GM12892 (cell line): ENCODE measurements around the gene DIP2B.

Source experiments
- DNase-seq: peaks from one replicate; pipeline ENCODE4 v3.0.0; 2011; ENCODE audit not compliant: insufficient read length
- FAIRE-seq: peaks from 2 replicates; lab custom pipeline; 2011; peaks lifted over from hg19 to GRCh38; lab: Jason Lieb, UNC
- POLR2A ChIP-seq: IDR thresholded peaks from 2 replicates; pipeline ENCODE4 v1.6.1; 2011; ENCODE audit warnings: low read depth, low read length, control low read depth
- POLR2AphosphoS5 ChIP-seq: IDR thresholded peaks from 2 replicates; pipeline ENCODE4 v1.6.1; 2011; ENCODE audit warnings: low read depth, low read length, control low read depth
- TAF1 ChIP-seq: IDR thresholded peaks from 2 replicates; pipeline ENCODE4 v1.6.1; 2011; ENCODE audit warnings: low read depth, mild to moderate bottlenecking, control low read depth, low read length, borderline replicate concordance

DIP2B gene

DNA sequence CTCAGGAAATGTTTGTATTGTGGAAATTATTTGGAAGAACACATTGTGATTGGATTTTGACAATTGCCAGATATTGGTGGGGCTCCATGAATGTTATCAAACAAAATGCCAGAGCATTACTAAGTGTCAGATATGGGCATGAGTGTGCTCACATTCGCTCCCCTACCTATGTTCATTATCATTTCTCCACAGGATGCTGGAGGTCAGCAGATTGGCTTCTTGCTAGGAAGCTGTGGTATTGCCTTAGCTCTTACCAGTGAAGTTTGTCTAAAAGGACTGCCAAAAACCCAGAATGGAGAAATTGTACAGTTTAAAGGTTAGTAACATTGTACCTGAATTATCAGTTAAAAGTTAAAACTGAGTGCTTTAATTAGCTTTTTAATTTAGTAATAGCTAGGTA is 180.9 kb downstream of the DIP2B start:
- no peak for FAIRE-seq
- DNase-seq, result no peak
- TF ChIP-seq POLR2A, result no peak
- TF ChIP-seq TAF1, result no peak
- TF ChIP-seq POLR2AphosphoS5, result no peak

DNA sequence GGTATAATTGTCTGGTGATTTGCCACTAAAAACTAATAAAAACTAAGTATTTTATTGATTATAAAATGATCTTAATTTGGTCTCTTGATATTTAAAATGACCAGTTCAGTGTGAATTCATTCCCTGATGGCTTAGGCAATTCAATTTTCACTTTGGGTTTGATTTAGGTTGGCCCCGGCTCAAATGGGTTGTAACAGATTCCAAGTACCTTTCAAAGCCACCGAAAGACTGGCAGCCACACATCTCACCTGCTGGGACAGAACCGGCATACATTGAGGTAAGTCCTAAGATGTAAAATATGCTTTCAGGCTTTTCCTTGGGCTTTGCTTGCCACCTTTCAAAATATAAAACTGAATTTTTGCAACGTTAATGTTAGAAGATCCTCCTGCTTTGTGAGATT is 181.6 kb downstream of the DIP2B start:
- FAIRE-seq (no peak), DNase-seq (no peak)
- TF ChIP-seq POLR2AphosphoS5 (no peak), TAF1 (no peak), POLR2A (no peak)

DNA sequence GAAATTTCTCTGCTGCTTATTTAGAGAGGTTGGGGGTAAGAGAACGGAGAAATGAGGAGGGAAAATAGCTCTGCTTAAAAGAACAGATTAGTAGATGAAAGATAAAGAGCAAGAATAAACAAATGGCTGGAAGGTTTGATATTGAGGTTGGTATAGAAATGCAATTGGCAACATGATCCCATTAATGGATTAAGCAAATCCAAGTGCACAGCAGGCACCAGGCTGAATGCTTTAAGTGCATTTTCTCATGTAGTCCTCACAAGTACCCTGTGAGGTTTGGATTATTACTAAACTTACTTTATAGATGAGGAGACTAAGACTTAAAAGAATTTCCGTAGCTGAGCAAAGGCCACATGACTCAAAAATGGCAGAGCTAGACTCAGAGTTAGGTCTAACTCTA is 182.2 kb downstream of the DIP2B start:
- FAIRE-seq (no peak), DNase-seq (no peak)
- TF ChIP-seq POLR2AphosphoS5 (no peak), POLR2A (no peak), TAF1 (no peak)

DNA sequence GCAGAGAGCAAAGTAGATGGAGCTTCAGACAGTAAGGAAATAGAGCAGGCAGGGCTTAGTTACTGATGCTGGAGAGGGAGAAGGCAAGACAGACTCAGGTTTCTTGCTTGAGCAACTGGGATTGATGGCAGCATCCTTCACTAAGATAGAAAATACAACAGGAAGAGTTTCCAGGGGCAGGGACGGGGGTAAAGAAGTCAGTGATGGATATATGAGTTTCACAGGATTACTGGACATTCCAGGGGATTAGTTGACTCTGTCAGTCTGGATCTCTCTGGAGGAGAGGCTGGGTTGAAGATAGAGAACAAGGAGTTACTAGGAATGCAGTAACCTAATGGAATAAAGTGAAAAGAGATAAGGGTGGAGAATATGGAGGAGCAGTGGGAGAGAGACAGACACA is 184.7 kb downstream of the DIP2B start:
- FAIRE-seq, result no peak
- DNase-seq, result no peak
- TF ChIP-seq TAF1 (no peak), POLR2AphosphoS5 (no peak), POLR2A (no peak)

DNA sequence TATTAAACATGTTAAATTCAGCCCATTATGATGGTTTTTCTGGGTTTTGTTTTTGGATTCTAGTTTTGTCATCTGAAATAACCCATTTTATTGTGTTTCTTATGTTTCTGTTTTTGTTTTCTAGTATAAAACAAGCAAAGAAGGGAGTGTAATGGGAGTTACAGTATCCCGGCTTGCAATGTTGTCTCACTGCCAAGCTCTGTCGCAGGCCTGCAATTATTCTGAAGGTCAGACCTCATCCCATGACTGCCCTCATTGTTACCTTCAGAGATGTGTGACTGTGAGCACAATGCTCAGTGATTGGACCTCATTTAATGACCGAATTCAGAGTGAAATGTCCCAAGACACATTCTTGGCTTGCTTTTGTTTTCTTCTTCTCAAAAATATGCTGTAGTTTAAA is 186.1 kb downstream of the DIP2B start:
- no peak for TF ChIP-seq TAF1
- TF ChIP-seq POLR2AphosphoS5, result no peak
- TF ChIP-seq POLR2A, result no peak
- FAIRE-seq (no peak), DNase-seq (no peak)

DNA sequence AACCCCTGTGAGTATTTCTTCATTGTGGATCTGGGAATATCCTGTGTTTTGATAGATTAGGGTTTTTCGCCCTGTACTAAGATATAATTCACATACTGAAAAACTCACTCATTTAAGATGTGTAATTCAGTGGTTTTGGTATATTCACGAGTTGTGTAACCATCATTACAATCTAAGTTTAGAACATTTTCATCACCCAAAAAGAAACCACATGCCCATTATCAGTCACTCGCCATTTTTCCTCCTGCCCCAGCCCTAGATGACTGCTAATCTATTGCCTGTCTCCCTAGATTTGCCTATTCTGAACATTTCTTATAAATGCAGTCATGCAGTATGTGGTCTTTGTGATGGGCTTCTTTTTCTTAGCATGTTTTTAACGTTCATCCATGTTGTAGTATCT is 191.2 kb downstream of the DIP2B start:
- DNase-seq (no peak), FAIRE-seq (no peak)
- TF ChIP-seq POLR2A (no peak), TAF1 (no peak), POLR2AphosphoS5 (no peak)

DNA sequence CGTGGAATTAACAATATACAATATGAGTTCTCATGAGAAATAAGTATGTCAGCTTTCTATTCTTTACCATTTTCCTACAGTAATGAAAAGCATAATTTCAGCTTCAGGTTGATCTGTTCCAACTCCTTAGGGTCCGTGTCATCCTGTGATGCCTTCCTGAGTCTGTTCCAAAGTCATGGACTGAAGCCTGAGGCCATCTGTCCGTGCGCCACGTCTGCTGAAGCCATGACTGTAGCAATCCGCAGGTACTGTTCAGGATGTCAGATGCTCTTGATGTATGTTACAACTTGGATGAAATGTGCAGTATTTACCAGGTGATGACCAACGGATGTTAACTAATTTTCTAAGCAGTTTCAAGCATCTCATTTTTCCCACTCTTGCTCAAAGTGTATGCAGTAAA is 192.1 kb downstream of the DIP2B start:
- FAIRE-seq (no peak), DNase-seq (no peak)
- no peak for TF ChIP-seq POLR2A
- no peak for TF ChIP-seq TAF1
- TF ChIP-seq POLR2AphosphoS5, result no peak

DNA sequence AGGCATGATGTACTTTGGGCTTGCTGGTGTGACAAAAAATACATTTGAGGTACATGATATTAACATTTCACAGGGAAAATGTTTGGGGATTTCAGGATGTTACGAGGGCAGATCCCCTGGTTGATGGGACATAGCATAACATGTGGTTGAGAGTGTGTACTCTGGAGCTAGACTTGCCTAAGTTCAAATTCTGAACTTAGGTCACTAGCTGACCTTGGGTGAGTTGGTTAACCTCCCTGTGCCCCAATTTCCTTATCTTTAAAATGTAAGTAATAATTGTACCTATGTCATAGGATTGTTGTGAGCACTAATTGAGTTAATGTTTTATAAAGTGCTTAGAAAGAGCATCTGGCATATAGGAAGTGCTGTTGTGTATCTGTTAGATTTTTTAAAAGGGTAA is 194.4 kb downstream of the DIP2B start:
- FAIRE-seq (no peak), DNase-seq (no peak)
- no peak for TF ChIP-seq POLR2AphosphoS5
- no peak for TF ChIP-seq POLR2A
- no peak for TF ChIP-seq TAF1

DNA sequence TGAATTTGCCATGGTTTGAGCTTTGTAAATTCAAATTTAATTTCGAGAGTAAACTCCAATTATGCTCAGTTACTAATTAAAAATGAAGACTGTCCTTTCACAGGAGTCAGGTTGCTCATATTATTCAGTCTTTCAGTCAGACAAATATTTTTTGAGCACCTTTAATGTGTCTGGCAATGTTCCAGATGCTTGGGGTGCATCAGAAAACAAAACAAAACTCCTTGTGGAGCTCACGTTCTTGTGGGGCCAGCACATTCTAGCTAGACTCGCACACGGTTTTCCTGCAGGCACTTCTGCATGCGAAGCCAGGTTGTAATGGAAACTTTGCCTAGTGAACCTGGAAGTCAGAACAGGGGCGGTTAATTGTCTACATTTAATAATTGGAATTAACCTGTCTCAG is 195.2 kb downstream of the DIP2B start:
- no peak for TF ChIP-seq POLR2A
- TF ChIP-seq TAF1, result no peak
- TF ChIP-seq POLR2AphosphoS5, result no peak
- FAIRE-seq (no peak), DNase-seq (no peak)

DNA sequence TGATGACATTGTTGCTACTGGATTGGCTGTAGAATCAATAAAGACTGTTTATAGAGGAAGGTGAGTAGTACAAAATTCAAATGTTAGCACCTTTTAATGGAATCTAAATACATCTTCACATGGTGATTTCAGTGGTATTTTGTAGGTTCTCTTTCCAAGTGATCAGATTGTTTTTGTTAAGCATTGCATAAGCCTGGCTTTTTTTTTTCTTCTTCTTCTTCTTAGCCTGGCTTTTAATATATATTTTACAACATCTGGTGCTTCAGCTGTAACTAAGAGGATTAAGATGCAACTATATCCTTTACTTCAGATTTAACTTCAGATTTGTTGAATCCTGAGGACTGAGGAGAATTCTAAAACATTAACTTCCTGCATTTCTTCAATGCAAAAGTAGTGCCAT is 201.8 kb downstream of the DIP2B start:
- DNase-seq, result no peak
- no peak for TF ChIP-seq POLR2AphosphoS5
- no peak for FAIRE-seq

DNA sequence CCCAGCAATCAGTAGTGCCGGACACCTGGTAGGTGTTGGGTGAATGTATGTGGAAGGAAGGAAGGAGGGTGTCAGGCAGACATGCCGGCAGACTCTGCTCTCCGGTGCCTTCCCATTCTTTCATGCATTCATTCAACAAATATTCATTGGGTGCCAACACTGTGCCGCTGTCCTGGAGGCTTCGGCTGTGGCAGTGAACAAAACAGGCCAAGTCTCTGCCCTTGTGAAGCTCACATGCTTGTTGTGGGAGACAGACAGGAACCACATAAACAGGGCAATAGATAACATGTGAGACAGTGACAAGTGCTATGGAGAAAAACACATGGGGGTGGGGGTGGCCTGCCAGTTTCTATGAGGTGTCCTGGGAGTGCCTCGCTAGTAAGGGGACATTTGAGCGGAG is 202.6 kb downstream of the DIP2B start:
- FAIRE-seq, result no peak
- TF ChIP-seq POLR2A (no peak), TAF1 (no peak), POLR2AphosphoS5 (no peak)
- no peak for DNase-seq

DNA sequence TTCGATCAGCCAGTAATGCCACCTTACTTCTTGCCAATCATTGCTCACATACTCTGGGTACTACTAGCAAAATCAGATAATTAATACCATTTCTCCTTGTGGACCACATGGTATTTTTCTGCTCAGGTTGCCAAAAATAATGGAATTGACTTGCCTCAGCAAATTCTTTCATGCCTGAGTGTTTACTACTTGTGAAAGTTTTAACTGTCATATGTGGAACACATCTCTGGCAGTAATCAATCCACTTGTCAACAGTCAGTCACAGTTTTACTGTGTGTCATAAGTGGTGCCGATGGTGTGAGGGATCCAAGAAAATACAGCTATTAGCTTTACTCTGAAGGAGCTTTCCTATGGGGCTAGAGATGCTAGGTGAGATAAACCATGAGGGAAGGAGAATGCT is 203.8 kb downstream of the DIP2B start:
- FAIRE-seq (no peak), DNase-seq (no peak)
- TF ChIP-seq POLR2A, result no peak
- TF ChIP-seq TAF1, result no peak
- TF ChIP-seq POLR2AphosphoS5, result no peak

DNA sequence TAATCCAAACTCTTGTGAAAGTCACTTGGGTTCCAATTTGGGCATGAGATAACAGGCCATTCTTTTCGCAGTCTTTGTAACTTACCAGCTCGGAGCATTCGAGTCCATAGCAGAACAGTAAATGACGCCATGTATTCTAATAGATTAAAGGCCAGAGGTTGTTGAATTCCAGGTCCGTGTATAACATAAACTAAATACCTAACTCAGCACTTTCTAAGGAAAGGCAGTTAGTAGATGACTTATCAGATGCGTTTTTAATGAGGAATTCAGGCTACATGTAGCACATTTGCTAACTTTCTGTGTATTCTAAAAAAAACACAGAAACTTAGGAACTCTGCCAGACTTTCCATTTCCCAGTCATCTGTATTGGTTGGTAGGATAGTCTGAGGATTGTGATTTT is 206.3 kb downstream of the DIP2B start:
- no peak for TF ChIP-seq TAF1
- TF ChIP-seq POLR2AphosphoS5, result no peak
- TF ChIP-seq POLR2A, result no peak
- DNase-seq, result no peak
- no peak for FAIRE-seq

DNA sequence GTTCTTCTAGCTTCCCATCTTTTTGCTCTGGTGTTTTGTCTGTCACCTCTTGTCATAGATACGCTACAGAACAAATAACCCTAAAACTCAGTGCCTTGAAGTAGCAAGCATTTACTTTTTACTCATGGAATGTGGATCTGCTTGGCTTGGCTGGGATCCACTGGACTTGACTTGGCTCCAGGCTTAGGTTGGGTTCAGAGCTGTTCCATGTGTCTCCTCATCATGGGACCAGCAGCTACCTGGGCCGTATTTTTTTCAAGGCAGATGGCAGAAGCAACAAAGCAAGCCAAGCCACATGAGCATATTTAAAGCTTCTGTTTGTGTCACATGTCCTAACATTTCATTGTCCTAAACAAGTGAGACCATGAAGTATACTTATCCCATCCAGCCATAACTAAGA is 210.4 kb downstream of the DIP2B start:
- DNase-seq (no peak), FAIRE-seq (no peak)
- TF ChIP-seq TAF1 (no peak), POLR2AphosphoS5 (no peak), POLR2A (no peak)
